HL-60 (cell line): ENCODE results near the gene CSMD2.

Source experiments
- DNase-seq, 2 experiments: peaks; one replicate each; pipeline ENCODE4 v3.0.0-alpha.2; 2010 to 2020; ENCODE audit warnings: low read depth in 1 of 2, low spot score in 1 of 2
- H3K27ac ChIP-seq: fragments of 250-450 bp; sonication (Bioruptor Pico); replicated peaks from 2 replicates; pipeline ENCODE4 v1.5.1; 2020; ENCODE audit warnings: mild to moderate bottlenecking, moderate library complexity
- H3K27me3 ChIP-seq: fragments of 250-450 bp; sonication (Bioruptor Pico); 2 replicates; pipeline ENCODE4 v1.5.1; 2021; ENCODE audit warnings: mild to moderate bottlenecking, moderate library complexity; ENCODE audit not compliant: insufficient read depth, poor library complexity, severe bottlenecking
- H3K4me3 ChIP-seq: replicated peaks from 2 replicates; pipeline ENCODE4 v1.5.1; 2011; ENCODE audit warnings: mild to moderate bottlenecking, control low read depth, low read length; ENCODE audit not compliant: insufficient read depth
- CTCF ChIP-seq: IDR thresholded peaks from one replicate; pipeline ENCODE4 v1.5.1; 2011; ENCODE audit warnings: low read length, control low read depth, inconsistent platforms; ENCODE audit not compliant: insufficient read depth
- GABPA ChIP-seq: IDR thresholded peaks from 2 replicates; pipeline ENCODE4 v1.6.1; 2012; ENCODE audit warnings: low read depth
- POLR2AphosphoS5 ChIP-seq: IDR thresholded peaks from 2 replicates; pipeline ENCODE4 v1.6.1; 2012; ENCODE audit warnings: low read depth
- REST ChIP-seq: IDR thresholded peaks from 2 replicates; pipeline ENCODE4 v1.6.1; 2012; ENCODE audit warnings: low read depth; ENCODE audit not compliant: insufficient replicate concordance
- SPI1 ChIP-seq: IDR thresholded peaks from 2 replicates; pipeline ENCODE4 v1.6.1; 2012; ENCODE audit warnings: low read depth, mild to moderate bottlenecking, borderline replicate concordance

Gene CSMD2

GRCh38 chr1:34073028-34073695 is 91.9 kb downstream of the CSMD2 start:
- TF ChIP-seq GABPA (no peak), POLR2AphosphoS5 (no peak), SPI1 (no peak), REST (no peak), CTCF (no peak)
- Histone ChIP-seq H3K27me3 (no peaks in the 10 kb centered on the region), H3K4me3 (no peak overlapping the region), H3K27ac (no peak overlapping the region)
- DNase-seq, result no peak

GRCh38 chr1:34070201-34070836 is 94.7 kb downstream of the CSMD2 start:
- no peaks in the 10 kb centered on the region for H3K27me3 ChIP-seq
- no peak for DNase-seq

More at GRCh38 chr1:34070201-34070836, 94.7 kb downstream of the CSMD2 start:
- no peak for TF ChIP-seq GABPA
- TF ChIP-seq SPI1, result no peak
- TF ChIP-seq REST, result no peak
- TF ChIP-seq POLR2AphosphoS5, result no peak
- no peak for TF ChIP-seq CTCF
- no peak overlapping the region for H3K27ac ChIP-seq
- H3K4me3 ChIP-seq, result no peak overlapping the region
